Measurements from ENCODE around the gene HSFX3. TPM values are rescaled to one million over a fixed set of nuclear protein-coding genes. Genes with fewer than 3 reads are reported as not detected.

HSFX3 gene
- total RNA-seq, 1 experiment from 2014 or later = not detected

- Histone ChIP-seq H3K4me2 (ENCODE audit: insufficient read depth, insufficient read length, low read length) (peak within 1 kb of the TSS; percentile 76), H3K4me1 (ENCODE audit: insufficient read depth, low read length) (no peaks in the 10 kb centered on the region; the same call in 1 of the 2 replicates), H3K27me3 (ENCODE audit: insufficient read depth, low read length) (no peaks in the 10 kb centered on the region), H3K4ac (ENCODE audit: low read depth, low read length) (no peak within 1 kb of the TSS), H4K91ac (ENCODE audit: insufficient read length, low read depth, low read length) (no peak within 1 kb of the TSS), H3T11ph (ENCODE audit: low read length) (no peak within 1 kb of the TSS), H2BK120ac (ENCODE audit: low read depth, low read length, poor library complexity, severe bottlenecking) (no peak within 1 kb of the TSS), H3K56ac (ENCODE audit: insufficient read length, low read depth, low read length) (no peak within 1 kb of the TSS), H3K79me2 (ENCODE audit: insufficient read depth, low read length) (no peaks in the 10 kb centered on the region), H3K18ac (ENCODE audit: insufficient read length, low read depth, low read length) (peak within 1 kb of the TSS; percentile 60), H3K79me1 (ENCODE audit: insufficient read depth, low read depth, low read length, poor library complexity, severe bottlenecking) (no peaks in the 10 kb centered on the region), H2BK15ac (ENCODE audit: low read depth, low read length) (no peak within 1 kb of the TSS), H2BK20ac (ENCODE audit: low read depth, low read length, poor library complexity, severe bottlenecking) (no peak within 1 kb of the TSS), H4K5ac (ENCODE audit: insufficient read length, low read depth, low read length) (no peak within 1 kb of the TSS), H3K9me3 (ENCODE audit: control insufficient read depth, low read depth, low read length) (peaks cover 8% of the 10 kb centered on the region), H3K23ac (ENCODE audit: insufficient read length, low read depth, low read length) (no peak within 1 kb of the TSS), H2BK12ac (ENCODE audit: insufficient read length, low read depth, low read length) (no peak within 1 kb of the TSS), H2AFZ (ENCODE audit: low read length) (no peak within 1 kb of the TSS), H2BK5ac (ENCODE audit: insufficient read length, low read length) (no peak within 1 kb of the TSS), H3K23me2 (ENCODE audit: insufficient read length, low read depth, low read length, poor library complexity, severe bottlenecking) (peaks cover 3% of the 10 kb centered on the region), H4K20me1 (ENCODE audit: control insufficient read depth, insufficient read depth, insufficient read length) (no peaks in the 10 kb centered on the region), H3K9ac (ENCODE audit: extremely low read depth, insufficient read length, low read length) (no peak within 1 kb of the TSS), H3K14ac (ENCODE audit: insufficient read depth, low read length) (no peak within 1 kb of the TSS), H3K27ac (ENCODE audit: insufficient read length, low read depth, low read length) (no peak within 1 kb of the TSS), H4K8ac (replicated peaks; ENCODE audit: insufficient read length, low read depth, low read length) (no peak within 1 kb of the TSS), H2AK5ac (ENCODE audit: insufficient read length, low read length) (no peak within 1 kb of the TSS)
- H3K36me3 Mint-ChIP-seq (ENCODE audit: insufficient read depth in 1 of 3, low read depth in 3 of 3) = peaks cover 0 to 4% (median 0%) of the 10 kb centered on the region in 3 experiments; a peak in 1 of 7 replicates
- peaks cover 0 to 17% of the 10 kb centered on the region in 2 experiments; a peak in 3 of 4 replicates for H3K4me1 Mint-ChIP-seq
- no peak for TF ChIP-seq CTCF (conservative IDR thresholded peaks at IDR 0.05)
- H3K9me3 Mint-ChIP-seq = peaks cover 36 to 43% of the 10 kb centered on the region in 2 experiments
- H3K4me3 Mint-ChIP-seq = peak within 1 kb of the TSS; percentile 83 to 89
- H3K27me3 Mint-ChIP-seq (ENCODE audit: low read depth) = no peaks in the 10 kb centered on the region
- H3K27ac Mint-ChIP-seq = peak within 1 kb of the TSS; percentile 94 to 98 (median 98); a peak in 6 of 7 replicates
- no CpG with 5 or more reads among the region's 71 CpGs for WGBS (ENCODE audit: extremely low coverage, insufficient read length, low lambda C conversion rate)
- peak; percentile 82 for DNase-seq
Measured at GRCh38 chrX:149540621-149541520, 8.9 kb downstream of the HSFX3 start, which contains the start of gene EOLA1. Gene EOLA1 (plus strand): TSS chrX:149541012. CDS start chrX:149545631, 4,619 bp downstream.

Data from H9 (cell line).